Omental fat pad (tissue), 4 donors: ENCODE measurements around the gene CCDC14. TPM values are rescaled to one million over a fixed set of nuclear protein-coding genes. Genes with fewer than 3 reads are reported as not detected.

Experiments used
- ATAC-seq: fragments of 150-250 bp; one replicate; pipeline ENCODE4 v1.9.1; 2016; ENCODE audit warnings: mild to moderate bottlenecking, moderate library complexity; ENCODE audit not compliant: low FRiP score
- DNase-seq: peaks from one replicate; pipeline ENCODE4 v3.0.0-alpha.2; 2019; ENCODE audit warnings: low spot score
- total RNA-seq, 4 donors: library from RNA; depleted of rRNA; stranded (reverse); fragments of >200 nt; gene quantifications; one replicate each; pipeline ENCODE4 v1.1.0, GENCODE V29; 2016
- TF ChIP-seq, protein P1 (sequence below), 3 donors: fragments of 450-650 bp; IDR thresholded peaks; one replicate each; pipeline ENCODE4 v1.5.1; 2016 to 2017; ENCODE audit warnings: antibody characterized with exemption in 3 of 3, mild to moderate bottlenecking in 3 of 3, moderate library complexity in 2 of 3

CCDC14 gene
- total RNA-seq, 4 donors from 2014 or later = 16.3 to 35.6 (median 29.1) TPM

DNA sequence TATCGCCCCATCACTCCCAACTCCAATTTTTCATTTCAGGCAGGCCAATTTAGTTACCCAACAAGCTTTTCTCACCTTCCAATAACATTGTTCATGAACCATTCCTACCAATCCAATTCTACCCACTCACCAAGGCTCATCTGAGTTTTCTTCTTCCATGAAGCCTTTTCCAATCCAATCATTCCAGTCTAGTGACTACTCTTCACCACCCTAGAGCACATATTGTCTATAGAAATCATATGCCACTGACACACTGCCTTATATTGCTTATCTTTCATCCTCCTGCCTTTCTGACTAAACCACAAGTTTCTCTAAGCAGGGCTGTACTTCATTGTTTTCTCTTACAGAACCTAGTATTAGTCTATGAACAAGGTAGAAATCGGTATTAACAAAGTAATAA is 11.4 kb downstream of the CCDC14 start:
- no peak for DNase-seq
- ATAC-seq = no peak
- TF ChIP-seq, protein P1, sequence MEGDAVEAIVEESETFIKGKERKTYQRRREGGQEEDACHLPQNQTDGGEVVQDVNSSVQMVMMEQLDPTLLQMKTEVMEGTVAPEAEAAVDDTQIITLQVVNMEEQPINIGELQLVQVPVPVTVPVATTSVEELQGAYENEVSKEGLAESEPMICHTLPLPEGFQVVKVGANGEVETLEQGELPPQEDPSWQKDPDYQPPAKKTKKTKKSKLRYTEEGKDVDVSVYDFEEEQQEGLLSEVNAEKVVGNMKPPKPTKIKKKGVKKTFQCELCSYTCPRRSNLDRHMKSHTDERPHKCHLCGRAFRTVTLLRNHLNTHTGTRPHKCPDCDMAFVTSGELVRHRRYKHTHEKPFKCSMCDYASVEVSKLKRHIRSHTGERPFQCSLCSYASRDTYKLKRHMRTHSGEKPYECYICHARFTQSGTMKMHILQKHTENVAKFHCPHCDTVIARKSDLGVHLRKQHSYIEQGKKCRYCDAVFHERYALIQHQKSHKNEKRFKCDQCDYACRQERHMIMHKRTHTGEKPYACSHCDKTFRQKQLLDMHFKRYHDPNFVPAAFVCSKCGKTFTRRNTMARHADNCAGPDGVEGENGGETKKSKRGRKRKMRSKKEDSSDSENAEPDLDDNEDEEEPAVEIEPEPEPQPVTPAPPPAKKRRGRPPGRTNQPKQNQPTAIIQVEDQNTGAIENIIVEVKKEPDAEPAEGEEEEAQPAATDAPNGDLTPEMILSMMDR (IDR thresholded peaks at IDR 0.05) = no peak

DNA sequence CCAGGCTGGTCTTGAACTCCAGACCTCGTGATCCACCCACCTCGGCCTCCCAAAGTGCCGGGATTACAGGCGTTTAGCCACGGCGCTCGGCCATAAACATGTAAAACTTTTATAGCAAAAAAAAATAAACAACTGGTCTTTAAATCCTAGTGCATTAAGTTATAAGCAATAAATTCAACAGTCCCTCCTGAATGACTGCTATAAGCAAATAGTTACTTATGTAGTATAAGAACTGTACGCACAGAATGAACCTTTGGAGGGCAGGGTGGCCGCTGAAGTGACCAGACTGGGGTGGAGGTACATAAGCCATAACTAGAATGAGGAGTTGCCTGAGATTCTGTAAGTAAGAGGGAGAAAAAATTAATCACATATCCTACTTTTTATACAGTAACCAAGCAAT is 12.6 kb downstream of the CCDC14 start:
- TF ChIP-seq, protein P1 (IDR thresholded peaks at IDR 0.05) = no peak
- ATAC-seq = no peak
- no peak for DNase-seq

DNA sequence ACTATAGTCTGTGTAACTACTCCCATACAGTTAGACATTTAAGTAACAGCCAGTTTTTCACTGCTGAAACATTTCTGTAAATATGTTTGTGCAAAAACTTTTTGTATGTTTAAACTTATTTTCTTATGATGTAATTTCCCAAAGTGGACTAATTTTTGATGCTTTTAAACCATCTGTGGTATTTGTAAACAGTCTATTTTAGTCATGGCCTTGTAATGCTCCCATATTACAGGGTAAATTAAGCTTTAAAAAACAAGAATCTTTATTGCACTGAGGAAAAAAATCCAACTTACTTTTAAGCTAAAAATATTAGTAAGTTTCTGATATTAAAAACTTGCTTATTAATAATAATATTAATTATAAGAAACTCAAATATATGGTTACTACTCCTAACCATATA is 13.5 kb downstream of the CCDC14 start:
- TF ChIP-seq, protein P1 (IDR thresholded peaks at IDR 0.05) = no peak
- ATAC-seq (no peak), DNase-seq (no peak)

DNA sequence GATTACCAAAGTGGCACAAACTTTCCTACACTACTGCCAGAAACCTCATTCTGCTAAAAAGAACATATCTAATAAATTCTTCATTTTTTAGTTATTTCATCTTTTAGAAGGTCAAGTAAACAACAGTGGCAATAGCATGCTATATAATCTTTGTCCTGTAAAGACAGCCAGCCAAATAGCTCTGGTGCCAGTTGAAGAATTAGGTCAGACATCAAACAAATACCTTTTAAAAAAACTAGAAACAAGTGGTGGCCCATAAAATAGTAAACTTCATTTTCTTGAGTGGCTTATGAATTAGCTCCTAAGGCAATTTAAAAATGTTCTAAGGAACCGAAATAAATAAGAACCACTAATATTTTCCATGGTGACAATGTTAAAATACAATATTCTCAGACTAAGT is 19.5 kb downstream of the CCDC14 start:
- no peak for DNase-seq
- TF ChIP-seq, protein P1 (IDR thresholded peaks at IDR 0.05) = no peak
- ATAC-seq = no peak

DNA sequence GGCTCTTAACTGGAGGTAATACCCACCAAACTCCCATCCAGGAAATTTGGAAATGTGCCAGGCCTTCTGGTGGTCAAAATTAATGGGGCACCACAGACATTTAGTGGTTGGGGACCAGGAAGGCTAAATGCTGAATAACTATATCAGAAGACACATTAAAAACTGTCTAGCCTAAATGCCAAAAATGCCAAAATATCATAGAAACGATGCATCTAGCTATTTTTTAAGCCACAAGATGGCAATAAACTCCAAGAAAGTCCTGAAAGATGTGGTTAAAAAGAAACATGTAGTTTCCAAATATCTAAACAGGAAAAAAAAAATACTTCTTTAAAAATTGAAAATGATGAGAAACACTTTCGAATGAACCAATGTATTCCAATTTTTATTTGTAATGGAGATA is 19.9 kb downstream of the CCDC14 start:
- ATAC-seq (no peak), DNase-seq (no peak)
- TF ChIP-seq, protein P1 (IDR thresholded peaks at IDR 0.05) = no peak

DNA sequence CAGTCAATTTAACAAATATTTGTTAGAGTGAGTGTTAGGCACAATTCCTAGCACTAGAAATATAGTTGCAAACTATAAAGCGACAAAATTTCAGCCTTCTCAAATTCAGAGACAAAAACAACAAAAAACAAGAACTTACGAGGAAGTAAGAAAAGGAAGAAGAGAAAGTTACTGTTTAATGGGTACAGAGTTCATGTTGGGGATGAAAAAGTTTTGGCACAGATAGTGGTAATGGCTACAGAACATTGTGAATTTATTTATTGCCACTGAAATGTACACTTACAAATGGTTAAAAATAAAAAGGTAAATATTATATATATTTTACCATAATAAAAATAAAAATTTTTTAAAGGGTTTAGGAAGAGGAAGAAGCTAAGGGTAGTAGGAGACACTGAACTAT is 21.3 kb downstream of the CCDC14 start:
- TF ChIP-seq, protein P1 (IDR thresholded peaks at IDR 0.05) = no peak
- ATAC-seq (no peak), DNase-seq (no peak)

DNA sequence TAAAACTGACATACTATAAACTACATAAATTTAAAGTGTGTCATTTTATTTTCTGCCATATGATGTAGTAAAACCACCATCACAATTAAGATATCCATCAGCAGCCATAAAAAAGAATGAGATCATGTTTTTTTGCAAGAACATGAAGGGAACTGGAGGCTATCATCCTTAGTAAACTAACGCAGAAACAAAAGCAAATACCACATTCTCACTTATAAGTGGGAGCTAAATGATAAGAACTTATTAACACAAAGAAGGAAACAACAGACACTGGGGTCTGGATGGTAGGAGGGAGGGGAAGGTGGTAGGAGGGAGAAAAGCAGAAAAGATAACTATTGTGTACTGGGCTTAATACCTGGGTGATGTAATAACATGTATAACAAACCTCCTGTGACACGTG is 24.6 kb downstream of the CCDC14 start:
- ATAC-seq (no peak), DNase-seq (no peak)
- TF ChIP-seq, protein P1 (IDR thresholded peaks at IDR 0.05) = no peak
